Measurements from ENCODE around the gene CFP.

GRCh38 chrX:47643926-47644325, 14.2 kb upstream of the CFP start:
- no peak for TF ChIP-seq POLR2AphosphoS5 (IDR thresholded peaks at IDR 0.05)
- peak in 3 of 5 experiments; percentile 8 to 23 (median 13) for TF ChIP-seq CTCF (IDR thresholded peaks at IDR 0.05)
- no peak for TF ChIP-seq POLR2A (IDR thresholded peaks at IDR 0.05)
